NCI-H1930 (cell line): ENCODE results near the gene ASB11.

ENCODE experiments used
- DNase-seq, 2 experiments: peaks; one replicate each; lab custom pipeline; 2025; lab: John Stamatoyannopoulos, UW

Gene ASB11

GRCh38 chrX:15315509-15315908 is at the start of gene ASB11:
Gene ASB11 (minus strand): TSS chrX:15315640. CDS start chrX:15315605, 35 bp downstream.
- DNase-seq = no peak

GRCh38 chrX:15359701-15360100 is 44.3 kb upstream of the ASB11 start:
- no peak for DNase-seq

- no peak for DNase-seq
Observed at GRCh38 chrX:15358533-15358932, 43.1 kb upstream of the ASB11 start.

GRCh38 chrX:15356444-15356843 is 41.0 kb upstream of the ASB11 start:
- DNase-seq = no peak

GRCh38 chrX:15350329-15350996 is 35.0 kb upstream of the ASB11 start:
- DNase-seq = no peak

- peak; percentile 18 to 48 for DNase-seq
Observed at GRCh38 chrX:15349046-15349445, 33.6 kb upstream of the ASB11 start.

- no peak for DNase-seq
Observed at GRCh38 chrX:15345976-15346375, 30.5 kb upstream of the ASB11 start.

GRCh38 chrX:15344106-15344505 is 28.7 kb upstream of the ASB11 start:
- DNase-seq = no peak

- no peak for DNase-seq
Observed at GRCh38 chrX:15343075-15343476, 27.6 kb upstream of the ASB11 start.

- no peak for DNase-seq
Observed at GRCh38 chrX:15340867-15341266, 25.4 kb upstream of the ASB11 start.

GRCh38 chrX:15336023-15336413 is 20.6 kb upstream of the ASB11 start:
- DNase-seq = no peak

GRCh38 chrX:15335135-15336022 is 19.9 kb upstream of the ASB11 start, which contains the start of gene PIGA:
Gene PIGA (minus strand): TSS chrX:15335523. CDS start chrX:15331930, 3,593 bp downstream.
- peak; percentile 92 to 95 for DNase-seq

- DNase-seq = no peak
Observed at GRCh38 chrX:15334561-15334960, 19.1 kb upstream of the ASB11 start.

- DNase-seq = no peak
Observed at GRCh38 chrX:15328821-15329220, 13.4 kb upstream of the ASB11 start.

GRCh38 chrX:15328131-15328530 is 12.7 kb upstream of the ASB11 start:
- no peak for DNase-seq

GRCh38 chrX:15322472-15322871 is 7.0 kb upstream of the ASB11 start:
- no peak for DNase-seq

- DNase-seq = no peak
Observed at GRCh38 chrX:15322072-15322471, 6.6 kb upstream of the ASB11 start.

GRCh38 chrX:15321447-15321846 is 6.0 kb upstream of the ASB11 start:
- DNase-seq = no peak

GRCh38 chrX:15320297-15320696 is 4.9 kb upstream of the ASB11 start:
- DNase-seq = no peak

GRCh38 chrX:15319075-15319474 is 3.6 kb upstream of the ASB11 start:
- DNase-seq = no peak

- DNase-seq = no peak
Observed at GRCh38 chrX:15314472-15314871, 968 bp downstream of the ASB11 start.

GRCh38 chrX:15311119-15311518 is 4.3 kb downstream of the ASB11 start:
- DNase-seq = no peak

- peak in 1 of 2 experiments; percentile 13 for DNase-seq
Observed at GRCh38 chrX:15310117-15310516, 5.3 kb downstream of the ASB11 start.
